ENCODE results near the gene CST9. TPM values are rescaled to one million over a fixed set of nuclear protein-coding genes. Genes with fewer than 3 reads are reported as not detected.
A peak's percentile ranks its signal among the peaks of the same experiment; 100 is the strongest.
"Not testable (repeated sequence)": the region's sequence is repeated elsewhere in the genome, so short reads cannot be mapped to it uniquely, and the experiment has no call there.

The CST9 gene
- total RNA-seq, 1 experiment from 2014 or later: not detected

DNA sequence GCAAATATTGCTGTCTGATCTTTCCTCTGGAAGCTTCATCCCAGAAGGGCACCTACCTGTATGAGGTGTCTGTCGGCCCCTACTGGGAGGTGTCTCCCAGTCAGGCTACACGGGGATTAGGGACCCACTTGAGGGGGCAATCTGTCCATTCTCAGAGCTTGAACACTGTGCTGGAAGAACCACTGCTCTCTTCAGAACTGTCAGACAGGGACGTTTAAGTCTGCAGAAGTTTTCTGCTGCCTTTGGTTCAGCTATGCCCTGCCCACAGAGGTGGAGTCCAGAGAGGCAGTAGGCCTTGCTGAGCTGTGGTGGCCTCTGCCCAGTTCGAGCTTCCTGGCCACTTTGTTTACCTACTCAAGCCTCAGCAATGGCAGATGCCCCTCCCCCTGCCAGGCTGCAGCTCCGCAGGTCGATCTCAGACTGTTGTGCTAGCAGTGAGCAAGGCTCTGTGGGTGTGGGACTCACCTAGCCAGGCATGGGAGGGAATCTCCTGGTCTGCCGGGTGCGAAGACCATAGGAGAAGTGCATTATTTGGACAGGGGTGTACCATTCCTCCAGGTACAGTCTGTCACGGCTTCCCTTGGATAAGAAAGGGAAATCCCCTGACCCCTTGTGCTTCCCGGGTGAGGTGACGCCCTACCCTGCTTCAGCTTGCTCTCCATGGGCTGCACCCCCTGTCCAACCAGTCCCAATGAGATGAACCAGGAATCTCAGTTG, 15.1 kb upstream of the CST9 start:
- not testable (repeated sequence) for H4K20me1 ChIP-seq (ENCODE audit: control insufficient read depth, insufficient read depth, insufficient read length); H3K4ac ChIP-seq (ENCODE audit: low read depth, low read length); H3K27ac ChIP-seq (ENCODE audit: insufficient read length, low read depth, low read length); H2BK20ac ChIP-seq (ENCODE audit: low read depth, low read length, poor library complexity, severe bottlenecking); H4K8ac ChIP-seq (replicated peaks; ENCODE audit: insufficient read length, low read depth, low read length); H2BK5ac ChIP-seq (ENCODE audit: insufficient read length, low read length); H2AK5ac ChIP-seq (ENCODE audit: insufficient read length, low read length); H3K4me3 Mint-ChIP-seq; H3K18ac ChIP-seq (ENCODE audit: insufficient read length, low read depth, low read length); H3K9me3 Mint-ChIP-seq; H3K79me1 ChIP-seq (ENCODE audit: insufficient read depth, low read depth, low read length, poor library complexity, severe bottlenecking); H3T11ph ChIP-seq (ENCODE audit: low read length); H3K79me2 ChIP-seq (ENCODE audit: insufficient read depth, low read length); H3K36me3 Mint-ChIP-seq (ENCODE audit: insufficient read depth in 1 of 3, low read depth in 3 of 3); H2AFZ ChIP-seq (ENCODE audit: low read length); H3K23ac ChIP-seq (ENCODE audit: insufficient read length, low read depth, low read length); H2BK120ac ChIP-seq (ENCODE audit: low read depth, low read length, poor library complexity, severe bottlenecking); H3K14ac ChIP-seq (ENCODE audit: insufficient read depth, low read length); H2BK12ac ChIP-seq (ENCODE audit: insufficient read length, low read depth, low read length); H3K4me1 ChIP-seq (ENCODE audit: insufficient read depth, low read length); H3K27ac Mint-ChIP-seq; H3K27me3 ChIP-seq (ENCODE audit: insufficient read depth, low read length); H4K5ac ChIP-seq (ENCODE audit: insufficient read length, low read depth, low read length); H3K23me2 ChIP-seq (ENCODE audit: insufficient read length, low read depth, low read length, poor library complexity, severe bottlenecking); H4K91ac ChIP-seq (ENCODE audit: insufficient read length, low read depth, low read length); H2BK15ac ChIP-seq (ENCODE audit: low read depth, low read length); H3K4me2 ChIP-seq (ENCODE audit: insufficient read depth, insufficient read length, low read length); H3K56ac ChIP-seq (ENCODE audit: insufficient read length, low read depth, low read length); H3K9ac ChIP-seq (ENCODE audit: extremely low read depth, insufficient read length, low read length); H3K9me3 ChIP-seq (ENCODE audit: control insufficient read depth, low read depth, low read length)
- WGBS (ENCODE audit: extremely low coverage, insufficient read length, low lambda C conversion rate): no CpG with 5 or more reads among the region's 11 CpGs
- Mint-ChIP-seq H3K4me1 (peaks cover 26 to 27% of the 10 kb centered on the region in 2 experiments), H3K27me3 (ENCODE audit: low read depth) (peaks cover 16% of the 10 kb centered on the region)
- DNase-seq: peak; percentile 21
